Measurements from ENCODE around the gene ANKRD63. TPM values are rescaled to one million over a fixed set of nuclear protein-coding genes. Genes with fewer than 3 reads are reported as not detected.

ANKRD63 gene
- total RNA-seq, 4 donors from 2014 or later, result not detected

DNA sequence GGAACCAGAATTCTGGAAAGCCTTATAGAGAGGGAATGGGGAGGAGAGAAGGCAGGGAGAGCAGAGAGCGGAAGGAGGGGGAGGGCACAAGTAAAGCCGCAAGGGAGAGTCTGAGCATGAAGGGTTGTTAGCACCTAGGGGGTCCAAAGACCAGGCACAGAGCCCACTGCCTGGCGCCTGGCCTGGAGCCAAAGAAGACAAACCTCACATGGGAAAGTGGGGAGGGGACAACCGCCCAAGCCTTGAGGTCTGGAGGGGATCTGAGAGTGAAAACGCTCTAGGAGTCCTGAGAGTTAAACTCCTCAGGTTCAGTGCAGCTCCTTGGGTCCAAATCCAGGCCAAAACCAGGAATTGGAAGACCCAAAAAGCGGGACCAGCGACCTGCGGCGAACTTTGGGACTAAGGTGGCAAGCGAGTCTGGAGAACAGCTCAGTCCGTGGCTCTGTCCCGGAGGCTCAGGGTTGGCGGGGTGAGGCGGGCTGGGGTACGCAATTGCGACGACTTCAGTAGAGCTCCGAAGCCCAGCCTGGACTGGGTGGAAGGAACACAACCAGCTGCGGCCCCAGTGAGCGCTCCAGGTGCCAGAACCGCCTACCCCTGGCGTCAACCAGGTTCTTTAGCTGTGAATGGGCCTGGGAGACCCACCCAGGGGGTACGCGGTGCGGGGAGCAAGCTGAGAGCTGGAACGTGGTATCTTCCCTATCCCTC lies 39.8 kb upstream of the ANKRD63 start:
- TF ChIP-seq EP300 (IDR thresholded peaks at IDR 0.05) (no peak), POLR2A (IDR thresholded peaks at IDR 0.05) (no peak)
- TF ChIP-seq, protein P1, sequence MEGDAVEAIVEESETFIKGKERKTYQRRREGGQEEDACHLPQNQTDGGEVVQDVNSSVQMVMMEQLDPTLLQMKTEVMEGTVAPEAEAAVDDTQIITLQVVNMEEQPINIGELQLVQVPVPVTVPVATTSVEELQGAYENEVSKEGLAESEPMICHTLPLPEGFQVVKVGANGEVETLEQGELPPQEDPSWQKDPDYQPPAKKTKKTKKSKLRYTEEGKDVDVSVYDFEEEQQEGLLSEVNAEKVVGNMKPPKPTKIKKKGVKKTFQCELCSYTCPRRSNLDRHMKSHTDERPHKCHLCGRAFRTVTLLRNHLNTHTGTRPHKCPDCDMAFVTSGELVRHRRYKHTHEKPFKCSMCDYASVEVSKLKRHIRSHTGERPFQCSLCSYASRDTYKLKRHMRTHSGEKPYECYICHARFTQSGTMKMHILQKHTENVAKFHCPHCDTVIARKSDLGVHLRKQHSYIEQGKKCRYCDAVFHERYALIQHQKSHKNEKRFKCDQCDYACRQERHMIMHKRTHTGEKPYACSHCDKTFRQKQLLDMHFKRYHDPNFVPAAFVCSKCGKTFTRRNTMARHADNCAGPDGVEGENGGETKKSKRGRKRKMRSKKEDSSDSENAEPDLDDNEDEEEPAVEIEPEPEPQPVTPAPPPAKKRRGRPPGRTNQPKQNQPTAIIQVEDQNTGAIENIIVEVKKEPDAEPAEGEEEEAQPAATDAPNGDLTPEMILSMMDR (IDR thresholded peaks at IDR 0.05), result no peak
- Histone ChIP-seq H3K4me1 (peaks cover 0 to 39% (median 24%) of the 10 kb centered on the region in 4 donors), H3K36me3 (no peaks in the 10 kb centered on the region), H3K27ac (peak overlapping the region; percentile 55 to 91 (median 84)), H3K27me3 (no peaks in the 10 kb centered on the region), H3K4me3 (peak overlapping the region in 3 of 4 donors; percentile 53 to 91 (median 76)), H3K9me3 (no peaks in the 10 kb centered on the region)
- no peak for DNase-seq (ENCODE audit: low spot score in 2 of 2)
- 41 to 52% methylated on average over 20 to 26 of the region's 26 CpGs for WGBS, 2 donors

DNA sequence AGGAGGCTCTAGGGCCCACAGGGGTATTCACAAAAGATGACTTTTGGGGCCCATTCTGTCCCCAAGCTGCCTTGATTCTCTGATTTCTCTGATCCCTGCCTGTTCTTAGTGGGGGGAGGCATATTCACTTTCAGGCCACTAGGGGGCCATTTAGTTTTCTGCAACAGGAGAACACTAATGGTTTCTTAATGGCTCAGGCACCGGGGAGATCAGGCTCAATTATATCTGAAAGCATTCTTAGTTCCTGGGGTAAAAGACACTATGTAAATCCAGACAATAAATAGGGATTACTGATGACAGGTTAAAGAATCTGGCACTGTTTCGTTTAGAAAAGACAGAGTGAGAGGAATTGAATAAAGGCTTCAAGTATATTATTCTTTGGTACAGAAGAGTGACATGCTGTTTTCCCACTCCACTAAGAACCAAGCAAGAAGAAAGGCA lies 38.1 kb upstream of the ANKRD63 start:
- DNase-seq (ENCODE audit: low spot score in 2 of 2), result peak in 1 of 2 donors; percentile 77
- WGBS, 2 donors, result 0% methylated on average over 2 of the region's 2 CpGs
- H3K36me3 ChIP-seq, result no peaks in the 10 kb centered on the region
- TF ChIP-seq EP300 (IDR thresholded peaks at IDR 0.05), result no peak
- TF ChIP-seq, protein P1 (IDR thresholded peaks at IDR 0.05), result peak; percentile 81 to 90 (median 82)
- H3K4me1 ChIP-seq, result peaks cover 0 to 26% (median 14%) of the 10 kb centered on the region in 4 donors
- H3K4me3 ChIP-seq, result no peak overlapping the region
- H3K9me3 ChIP-seq, result no peaks in the 10 kb centered on the region
- H3K27me3 ChIP-seq, result no peaks in the 10 kb centered on the region
- H3K27ac ChIP-seq, result no peak overlapping the region

DNA sequence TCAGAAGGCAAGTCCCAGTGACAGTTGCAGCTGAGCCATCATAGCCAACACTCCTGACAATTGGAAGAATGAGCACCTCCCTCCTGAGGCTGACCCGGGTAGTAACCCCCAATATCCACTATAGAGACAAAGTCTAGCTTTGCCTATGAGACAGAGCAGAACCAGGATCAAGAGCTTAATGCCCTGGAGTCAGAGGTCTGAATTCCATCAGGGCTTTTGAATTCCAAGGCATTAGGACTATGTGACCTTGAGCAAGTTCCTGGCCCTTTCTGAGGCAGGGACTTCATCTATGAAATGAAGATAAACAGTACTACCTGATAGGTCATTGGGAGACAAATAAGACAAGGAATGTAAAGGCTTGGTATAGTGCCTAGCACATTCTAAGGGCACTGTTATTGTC lies 37.5 kb upstream of the ANKRD63 start:
- Histone ChIP-seq H3K9me3 (no peaks in the 10 kb centered on the region), H3K27ac (no peak overlapping the region), H3K27me3 (no peaks in the 10 kb centered on the region), H3K36me3 (no peaks in the 10 kb centered on the region), H3K4me1 (peaks cover 0 to 20% (median 9%) of the 10 kb centered on the region in 4 donors), H3K4me3 (no peak overlapping the region)
- WGBS, 2 donors, result 90 to 100% methylated on average over 1 of the region's 1 CpG
- DNase-seq (ENCODE audit: low spot score in 2 of 2), result no peak
- TF ChIP-seq EP300 (IDR thresholded peaks at IDR 0.05) (no peak), POLR2A (IDR thresholded peaks at IDR 0.05) (no peak)

GRCh38 chr15:40317580-40317979 lies 34.7 kb upstream of the ANKRD63 start:
- TF ChIP-seq EP300 (IDR thresholded peaks at IDR 0.05) (no peak), POLR2A (IDR thresholded peaks at IDR 0.05) (no peak)
- TF ChIP-seq, protein P1 (IDR thresholded peaks at IDR 0.05), result no peak
- 51 to 58% methylated on average over 4 of the region's 4 CpGs for whole genome bisulfite sequencing, 2 donors
- Histone ChIP-seq H3K27ac (no peak overlapping the region), H3K4me1 (peaks cover 0 to 9% (median 0%) of the 10 kb centered on the region in 4 donors), H3K36me3 (no peaks in the 10 kb centered on the region), H3K27me3 (no peaks in the 10 kb centered on the region), H3K9me3 (no peaks in the 10 kb centered on the region), H3K4me3 (no peak overlapping the region)
- DNase-seq (ENCODE audit: low spot score in 2 of 2), result no peak

DNA sequence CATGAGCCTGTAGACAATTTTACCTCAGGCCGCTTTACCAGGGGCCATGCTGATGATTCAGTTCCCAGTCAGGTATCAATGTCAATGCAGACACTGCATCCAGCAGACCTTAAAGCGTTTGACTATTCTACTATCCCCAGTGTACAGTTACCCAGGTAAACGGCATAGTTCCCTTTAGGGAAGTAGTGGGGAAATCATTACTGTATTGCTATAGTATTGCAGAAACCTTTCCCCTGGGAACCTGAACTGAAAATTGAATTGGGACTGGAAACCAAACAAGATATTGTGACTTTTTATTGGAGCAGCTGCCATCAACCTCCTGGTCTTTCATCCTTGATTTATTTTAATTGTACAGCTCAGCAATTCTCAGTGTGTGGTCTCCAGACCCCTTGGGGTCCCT lies 34.1 kb upstream of the ANKRD63 start:
- WGBS, 2 donors, result 78 to 82% methylated on average over 3 of the region's 3 CpGs
- no peak for TF ChIP-seq POLR2A (IDR thresholded peaks at IDR 0.05)
- TF ChIP-seq EP300 (IDR thresholded peaks at IDR 0.05), result no peak
- TF ChIP-seq, protein P1 (IDR thresholded peaks at IDR 0.05), result no peak
- H3K9me3 ChIP-seq, result no peaks in the 10 kb centered on the region
- no peak overlapping the region for H3K27ac ChIP-seq
- no peak overlapping the region for H3K4me3 ChIP-seq
- no peaks in the 10 kb centered on the region for H3K36me3 ChIP-seq
- no peak for DNase-seq (ENCODE audit: low spot score in 2 of 2)
- no peaks in the 10 kb centered on the region for H3K27me3 ChIP-seq
- H3K4me1 ChIP-seq, result peaks cover 0 to 8% (median 0%) of the 10 kb centered on the region in 4 donors

Measured in tibial nerve (tissue), 4 donors.